GM12878 (cell line): ENCODE results near the gene NFE2L2. TPM values are rescaled to one million over a fixed set of nuclear protein-coding genes. Genes with fewer than 3 reads are reported as not detected.
"Not testable (repeated sequence)": the region's sequence is repeated elsewhere in the genome, so short reads cannot be mapped to it uniquely, and the experiment has no call there.

Source experiments
- ATAC-seq: fragments of 200-7000 bp; cut with Tn5 transposase; 3 replicates; pipeline ENCODE4 v1.9.1; 2020; ENCODE audit warnings: mild to moderate bottlenecking, moderate library complexity
- BruUV-seq: library from RNA; stranded (reverse); fragments of 400-500 nt; replicated peaks from 2 replicates; lab custom pipeline; 2021; lab: Mats Ljungman, UMichigan
- CTCF ChIA-PET: fragments of 300-600 bp; sonication (Branson Sonifier 250); formaldehyde crosslinking; extraction: SDS; loops from one replicate; lab custom pipeline; 2021; ENCODE audit warnings: inconsistent platforms; lab: Yijun Ruan, JAX
- POLR2A ChIA-PET: fragments of 350-600 bp; formaldehyde crosslinking; extraction: SDS; loops from one replicate; lab custom pipeline; 2021; ENCODE audit warnings: inconsistent platforms; lab: Charles Lee
- RAD21 ChIA-PET: fragments of 300-600 bp; sonication (Branson Sonifier 250); formaldehyde crosslinking; loops from one replicate; lab custom pipeline; 2023; ENCODE audit warnings: antibody characterized with exemption; ENCODE audit not compliant: unreplicated experiment; lab: Charles Lee
- SMC1A ChIA-PET: fragments of 300-600 bp; sonication (Branson Sonifier 250); formaldehyde crosslinking; loops from one replicate; lab custom pipeline; 2023; ENCODE audit not compliant: unreplicated experiment, uncharacterized antibody; lab: Charles Lee
- DNase-seq: peaks from one replicate; pipeline ENCODE4 v3.0.0-alpha.2; 2011; ENCODE audit warnings: low read depth, low spot score
- FAIRE-seq: peaks from 3 replicates; lab custom pipeline; 2011; peaks lifted over from hg19 to GRCh38; lab: Jason Lieb, UNC
- H2AFZ ChIP-seq: 2 replicates; pipeline ENCODE4 v1.6.0; 2011; ENCODE audit warnings: low read depth, low read length, control low read depth; ENCODE audit not compliant: control insufficient read depth
- H3K27ac ChIP-seq: 2 replicates; pipeline ENCODE4 v1.5.1; 2011; ENCODE audit warnings: control low read depth; ENCODE audit not compliant: control insufficient read depth, insufficient read depth
- H3K27me3 ChIP-seq, 2 experiments: replicated peaks in 1 of 2; 2 replicates each; pipeline versions ENCODE4 v1.6.0 to v1.6.1; 2011; ENCODE audit warnings: low read length in 1 of 2; ENCODE audit not compliant: control insufficient read depth in 2 of 2, insufficient read depth in 2 of 2
- H3K36me3 ChIP-seq, 2 experiments: 2 replicates each; pipeline ENCODE4 v1.5.1; 2011; ENCODE audit warnings: low read length in 1 of 2; ENCODE audit not compliant: control insufficient read depth in 2 of 2, insufficient read depth in 2 of 2
- H3K4me1 ChIP-seq: 2 replicates; pipeline ENCODE4 v1.6.1; 2011; ENCODE audit warnings: mild to moderate bottlenecking, low read length, moderate library complexity, mixed read lengths; ENCODE audit not compliant: control insufficient read depth, insufficient read depth
- H3K4me2 ChIP-seq: 2 replicates; pipeline ENCODE4 v1.6.0; 2011; ENCODE audit warnings: control low read depth; ENCODE audit not compliant: control insufficient read depth, insufficient read depth
- H3K4me3 ChIP-seq: fragments of 200-600 bp; sonication (generic); 2 replicates; pipeline ENCODE4 v1.5.1; 2016
- H3K79me2 ChIP-seq: 2 replicates; pipeline ENCODE4 v1.6.0; 2011; ENCODE audit warnings: low read length; ENCODE audit not compliant: control insufficient read depth, insufficient read depth
- H3K9ac ChIP-seq: 2 replicates; pipeline ENCODE4 v1.8.0; 2011; ENCODE audit warnings: low read length, control low read depth, mixed read lengths; ENCODE audit not compliant: control insufficient read depth, insufficient read depth
- H3K9me3 ChIP-seq: replicated peaks from 3 replicates; pipeline ENCODE4 v1.5.1; 2011; ENCODE audit warnings: mild to moderate bottlenecking, low read length; ENCODE audit not compliant: control insufficient read depth, insufficient read depth
- H4K20me1 ChIP-seq: 2 replicates; pipeline ENCODE4 v1.6.0; 2011; ENCODE audit not compliant: control insufficient read depth, insufficient read depth
- ATF3 ChIP-seq: IDR thresholded peaks from 2 replicates; pipeline ENCODE4 v1.6.1; 2011; ENCODE audit warnings: low read depth, mild to moderate bottlenecking, low read length, moderate library complexity, borderline replicate concordance; ENCODE audit errors: extremely low read depth
- FOS ChIP-seq: IDR thresholded peaks from 3 replicates; pipeline ENCODE4 v1.6.1; 2011; ENCODE audit warnings: borderline replicate concordance; ENCODE audit not compliant: insufficient read length; ENCODE audit errors: extremely low read depth
- HDAC6 ChIP-seq: fragments of 200-600 bp; sonication (generic); IDR thresholded peaks from one replicate; pipeline ENCODE4 v1.8.0; 2017; ENCODE audit warnings: antibody characterized with exemption; ENCODE audit not compliant: unreplicated experiment
- IKZF2 ChIP-seq, 2 experiments: fragments of 450-650 bp; IDR thresholded peaks; 2 replicates each; pipeline ENCODE4 v1.6.1; 2017; ENCODE audit warnings: mild to moderate bottlenecking in 2 of 2, moderate library complexity in 2 of 2
- MEF2B ChIP-seq: fragments of 450-650 bp; IDR thresholded peaks from 2 replicates; pipeline ENCODE4 v1.6.1; 2018; ENCODE audit warnings: mild to moderate bottlenecking, moderate library complexity; ENCODE audit not compliant: partially characterized antibody, poor library complexity, severe bottlenecking
- MYC ChIP-seq: IDR thresholded peaks from 2 replicates; pipeline ENCODE4 v1.6.1; 2011; ENCODE audit warnings: mild to moderate bottlenecking, low read length, moderate library complexity, inconsistent platforms; ENCODE audit not compliant: insufficient read depth, insufficient replicate concordance, insufficient read length, severe bottlenecking
- ZBTB11 ChIP-seq: fragments of 450-650 bp; formaldehyde crosslinking; IDR thresholded peaks from 2 replicates; pipeline ENCODE4 v1.5.0; 2022; ENCODE audit warnings: mild to moderate bottlenecking, missing genetic modification characterization
- WGBS: methylation state at CpG from one replicate; pipeline ENCODE4 v1.1.6; 2016; ENCODE audit warnings: low lambda C conversion rate; ENCODE audit not compliant: insufficient replicate concordance, insufficient coverage; ENCODE audit errors: missing lambda C conversion rate; 5-methylcytosine and 5-hydroxymethylcytosine counted together
- in situ Hi-C: fragments of 300-500 bp; cut with MboI; formaldehyde crosslinking; loops from 9 replicates; pipeline ENCODE4 v1.14.3; 2018; ENCODE audit warnings: mixed read lengths
- intact Hi-C: fragments of 100-400 bp; cut with micrococcal nuclease; formaldehyde crosslinking; loops from one replicate; pipeline ENCODE4 v1.14.2; 2022; ENCODE audit not compliant: unreplicated experiment
- polyA plus RNA-seq, 11 experiments: library from polyadenylated mRNA; depleted of rRNA in 4 of 11; unstranded in 6 of 11; stranded (reverse) in 5 of 11; fragments of >200 nt; fragmentation: Nextera tagmentation in 4 of 11; fragmentation: Illumina TruSeq in 1 of 11; extraction: Ambion mirVana in 4 of 11; extraction: Trizol in 1 of 11; gene quantifications; 1 replicate in 1 of 11; 2 replicates in 10 of 11; pipeline versions ENCODE4 v1.2.1 to v1.2.3, GENCODE V29; 2011 to 2016; ENCODE audit warnings: inconsistent platforms in 2 of 11, missing spikeins in 2 of 11, low read depth in 1 of 11
- total RNA-seq, 4 experiments: library from RNA; depleted of rRNA in 3 of 4; stranded (reverse); fragments of >200 nt in 3 of 4; fragmentation: Illumina TruSeq in 1 of 4; extraction: Trizol in 1 of 4; gene quantifications; 2 replicates each; pipeline versions ENCODE4 v1.2.1 to v1.2.3, GENCODE V29; 2013 to 2021

NFE2L2 gene
- total and polyA plus RNA-seq, 10 of the 15 experiments (the other 5 are each of a cell fraction or from before 2014, with no cell fraction given), result 18.4 to 69.8 (median 37.1) TPM

GRCh38 chr2:177221534-177221933, 43.0 kb downstream of the NFE2L2 start:
- DNase-seq (no peak), FAIRE-seq (no peak), ATAC-seq (no peak)
- Histone ChIP-seq H3K79me2 (peaks cover 28% of the 10 kb centered on the region), H3K27me3 (no peaks in the 10 kb centered on the region), H3K36me3 (peaks cover 5 to 40% of the 10 kb centered on the region in 2 experiments), H4K20me1 (no peaks in the 10 kb centered on the region; the same call in none of the 2 replicates), H2AFZ (no peak overlapping the region), H3K4me2 (no peak overlapping the region), H3K4me3 (no peak overlapping the region), H3K4me1 (no peaks in the 10 kb centered on the region), H3K27ac (no peak overlapping the region), H3K9ac (no peak overlapping the region), H3K9me3 (no peaks in the 10 kb centered on the region)
- no peak for TF ChIP-seq ATF3
- no peak for TF ChIP-seq ZBTB11 (CRISPR knock-in tag)
- no peak for TF ChIP-seq IKZF2 (IDR thresholded peaks at IDR 0.05)
- TF ChIP-seq FOS, result no peak
- no peak for TF ChIP-seq MEF2B
- no peak for TF ChIP-seq MYC
- no peak for TF ChIP-seq HDAC6
- BruUV-seq, result no TSS peak
- ChIA-PET SMC1A (interaction anchor here (0.5 to 2.3 kb wide), 8 partner anchors 14 to 280 kb away, joined by 3 to 10 read pairs (median 3); no protein-coding TSS in a partner anchor), POLR2A (interaction anchor here (1.0 kb wide), 2 partner anchors 12 to 55 kb away, joined by 3 to 4 read pairs; no protein-coding TSS in a partner anchor), RAD21 (no interaction called here), CTCF (interaction anchor here (1.4 to 1.5 kb wide), 2 partner anchors 10 to 24 kb away, joined by 3 to 5 read pairs; no protein-coding TSS in a partner anchor)
- 98% methylated on average over 3 of the region's 3 CpGs for WGBS
- intact Hi-C loops (no loop called here), in situ Hi-C loops (no loop called here)

DNA sequence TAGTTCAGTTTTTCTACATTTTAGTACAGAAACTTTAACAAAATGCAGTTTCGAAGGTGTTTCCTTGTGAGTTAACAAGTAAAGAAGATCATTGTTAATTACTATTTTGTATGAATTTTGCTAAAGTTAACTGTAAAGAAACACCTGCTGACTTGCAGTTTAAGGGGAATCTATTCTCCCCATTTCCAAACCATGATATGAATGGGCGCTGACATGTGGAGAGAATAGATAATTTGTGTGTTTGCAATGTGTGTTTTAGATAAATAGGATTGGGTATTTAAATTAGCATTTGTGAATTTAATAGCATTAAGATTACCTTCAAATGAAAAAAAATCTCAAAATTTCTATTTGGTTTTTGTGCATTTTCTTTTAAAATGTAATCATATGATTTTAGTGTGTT, 44.7 kb downstream of the NFE2L2 start:
- CTCF ChIA-PET, result interaction anchor here (1.8 kb wide), 1 partner anchor 55 kb away, joined by 6 read pairs; no protein-coding TSS in a partner anchor
- H3K79me2 ChIP-seq, result peaks cover 43% of the 10 kb centered on the region
- DNase-seq, H3K9ac ChIP-seq, H3K4me2 ChIP-seq, RAD21 ChIA-PET, H3K9me3 ChIP-seq, H3K27me3 ChIP-seq, in situ Hi-C loops, intact Hi-C loops, POLR2A ChIA-PET, ATAC-seq, H2AFZ ChIP-seq, H3K27ac ChIP-seq, H3K4me1 ChIP-seq, H3K4me3 ChIP-seq, H4K20me1 ChIP-seq, BruUV-seq, FAIRE-seq: not testable (repeated sequence)
- H3K36me3 ChIP-seq, result peaks cover 5 to 50% of the 10 kb centered on the region in 2 experiments
- SMC1A ChIA-PET, result interaction anchor here (1.1 to 1.3 kb wide), 2 partner anchors 41 to 54 kb away, joined by 3 read pairs; no protein-coding TSS in a partner anchor
- WGBS, result 97% methylated on average over 2 of the region's 2 CpGs
